Mesendoderm (in vitro differentiated cells): ENCODE results near the gene SDCCAG8.

Experiments
- DNase-seq: peaks from one replicate; pipeline ENCODE4 v3.0.0; 2013
- H2AK5ac ChIP-seq: 2 replicates; pipeline ENCODE4 v1.6.1; 2013; ENCODE audit warnings: low read length, inconsistent platforms
- H2BK120ac ChIP-seq: 2 replicates; pipeline ENCODE4 v1.6.1; 2013; ENCODE audit warnings: low read depth, mild to moderate bottlenecking, low read length, moderate library complexity, mixed read lengths
- H2BK15ac ChIP-seq: replicated peaks from 2 replicates; pipeline ENCODE4 v1.6.1; 2013; ENCODE audit warnings: low read depth, mild to moderate bottlenecking, moderate library complexity
- H2BK5ac ChIP-seq: 2 replicates; pipeline ENCODE4 v1.6.1; 2013; ENCODE audit warnings: low read length, inconsistent platforms
- H3K18ac ChIP-seq: 2 replicates; pipeline ENCODE4 v1.6.1; 2013; ENCODE audit warnings: mild to moderate bottlenecking, low read length, mixed read lengths
- H3K23ac ChIP-seq: one replicate; pipeline ENCODE4 v1.6.1; 2013; ENCODE audit warnings: low read length
- H3K27ac ChIP-seq: 2 replicates; pipeline ENCODE4 v1.5.1; 2013; ENCODE audit warnings: low read depth, mild to moderate bottlenecking, inconsistent platforms, low read length, moderate library complexity
- H3K27me3 ChIP-seq: 2 replicates; pipeline ENCODE4 v1.6.1; 2013; ENCODE audit warnings: low read length, control low read depth, mild to moderate bottlenecking, inconsistent platforms; ENCODE audit not compliant: insufficient read depth, poor library complexity
- H3K36me3 ChIP-seq: 2 replicates; pipeline ENCODE4 v1.6.1; 2013; ENCODE audit warnings: low read length, inconsistent platforms; ENCODE audit not compliant: control insufficient read depth, insufficient read depth
- H3K4ac ChIP-seq: one replicate; pipeline ENCODE4 v1.6.1; 2013; ENCODE audit warnings: low read depth, mild to moderate bottlenecking, low read length, moderate library complexity
- H3K4me1 ChIP-seq: 2 replicates; pipeline ENCODE4 v1.6.1; 2013; ENCODE audit warnings: low read depth, low read length, inconsistent platforms; ENCODE audit not compliant: control insufficient read depth
- H3K4me2 ChIP-seq: 2 replicates; pipeline ENCODE4 v1.6.1; 2013; ENCODE audit warnings: low read length
- H3K4me3 ChIP-seq: 2 replicates; pipeline ENCODE4 v1.5.1; 2013; ENCODE audit warnings: mild to moderate bottlenecking, low read length
- H3K56ac ChIP-seq: one replicate; pipeline ENCODE4 v1.6.1; 2013; ENCODE audit warnings: low read length
- H3K79me1 ChIP-seq: 2 replicates; pipeline ENCODE4 v1.6.1; 2013; ENCODE audit warnings: low read length, inconsistent platforms
- H3K79me2 ChIP-seq: 2 replicates; pipeline ENCODE4 v1.6.1; 2013; ENCODE audit warnings: mild to moderate bottlenecking, low read length; ENCODE audit not compliant: control insufficient read depth, insufficient read depth
- H3K9ac ChIP-seq: 2 replicates; pipeline ENCODE4 v1.6.1; 2013; ENCODE audit warnings: low read length, inconsistent platforms
- H4K5ac ChIP-seq: one replicate; pipeline ENCODE4 v1.6.1; 2013; ENCODE audit warnings: low read length
- H4K8ac ChIP-seq: one replicate; pipeline ENCODE4 v1.6.1; 2013; ENCODE audit warnings: low read depth, mild to moderate bottlenecking, control low read depth, low read length, moderate library complexity
- WGBS: extraction: QIAGEN DNeasy Blood & Tissue Kit; methylation state at CpG from one replicate; pipeline ENCODE4 v1.1.7; 2013; ENCODE audit warnings: low lambda C conversion rate, missing lambda C conversion rate; ENCODE audit not compliant: insufficient coverage; ENCODE audit errors: extremely low coverage; 5-methylcytosine and 5-hydroxymethylcytosine counted together

The SDCCAG8 gene

GRCh38 chr1:243394066-243394465, 138.2 kb downstream of the SDCCAG8 start:
- Histone ChIP-seq H3K79me1 (no peaks in the 10 kb centered on the region), H2AK5ac (no peak overlapping the region), H3K9ac (no peak overlapping the region), H4K5ac (no peak overlapping the region), H3K27ac (no peak overlapping the region), H3K79me2 (no peaks in the 10 kb centered on the region), H2BK120ac (no peak overlapping the region), H2BK5ac (no peak overlapping the region), H3K27me3 (no peaks in the 10 kb centered on the region), H3K4me2 (no peak overlapping the region), H3K4me3 (no peak overlapping the region), H3K56ac (no peak overlapping the region), H3K18ac (no peak overlapping the region), H3K36me3 (no peaks in the 10 kb centered on the region), H3K23ac (no peak overlapping the region), H3K4ac (no peak overlapping the region), H3K4me1 (no peaks in the 10 kb centered on the region), H2BK15ac (no peak overlapping the region), H4K8ac (no peak overlapping the region)
- no peak for DNase-seq
- no CpG with 5 or more reads among the region's 4 CpGs for WGBS

DNA sequence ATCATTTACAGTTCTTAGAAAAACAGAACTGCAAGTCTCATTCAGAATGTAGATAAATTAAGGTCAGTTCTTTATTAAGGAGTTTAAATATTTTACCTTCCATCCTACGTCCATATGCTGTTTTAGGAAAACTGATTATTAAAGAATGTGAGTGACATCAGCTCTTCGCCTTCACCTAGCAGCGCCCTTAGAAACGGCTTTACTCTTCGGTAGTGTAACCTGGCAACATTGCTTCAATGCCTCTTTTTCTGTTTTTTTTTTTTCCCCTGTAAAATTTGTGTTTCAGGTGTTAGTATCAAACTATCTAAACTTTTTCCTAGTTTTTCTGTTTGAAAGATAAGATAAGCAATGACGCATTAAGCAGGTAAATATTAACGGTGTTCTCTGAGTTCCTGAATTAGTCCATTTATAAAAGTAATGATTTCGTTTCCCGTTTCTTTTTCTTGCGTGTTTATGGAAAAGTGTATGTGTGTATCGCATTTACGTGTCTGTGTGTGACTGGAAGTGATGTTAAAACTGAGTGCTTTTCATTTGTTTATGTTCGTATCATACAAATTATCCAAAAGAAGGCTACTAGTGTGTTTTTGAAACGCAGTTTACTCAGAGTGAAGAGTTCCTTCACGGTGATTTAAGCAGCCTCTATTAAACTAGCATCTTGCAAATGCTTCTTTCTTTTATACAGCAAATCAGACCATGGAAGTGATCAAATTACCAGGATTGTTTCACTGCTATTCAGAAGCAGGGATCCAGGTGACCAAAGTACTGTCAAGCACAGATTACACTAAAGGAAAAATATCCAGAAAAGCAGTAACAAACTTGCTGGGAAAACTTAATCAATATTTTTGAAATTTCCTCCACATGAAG, 139.0 kb downstream of the SDCCAG8 start:
- no peak overlapping the region for H3K4me3 ChIP-seq
- DNase-seq = no peak
- no peaks in the 10 kb centered on the region for H3K36me3 ChIP-seq
- H3K79me2 ChIP-seq = no peaks in the 10 kb centered on the region
- no peak overlapping the region for H3K27ac ChIP-seq
- no peak overlapping the region for H3K18ac ChIP-seq
- H3K23ac ChIP-seq = no peak overlapping the region
- no peak overlapping the region for H3K4ac ChIP-seq
- no peak overlapping the region for H4K5ac ChIP-seq
- H2BK15ac ChIP-seq = no peak overlapping the region
- H2BK120ac ChIP-seq = no peak overlapping the region
- H3K4me1 ChIP-seq = no peaks in the 10 kb centered on the region
- no peak overlapping the region for H2BK5ac ChIP-seq
- H3K27me3 ChIP-seq = no peaks in the 10 kb centered on the region
- no peak overlapping the region for H3K9ac ChIP-seq
- H3K56ac ChIP-seq = no peak overlapping the region
- no peak overlapping the region for H3K4me2 ChIP-seq
- WGBS = no CpG with 5 or more reads among the region's 15 CpGs
- no peak overlapping the region for H2AK5ac ChIP-seq
- no peak overlapping the region for H4K8ac ChIP-seq
- no peaks in the 10 kb centered on the region for H3K79me1 ChIP-seq

GRCh38 chr1:243396424-243396823, 140.6 kb downstream of the SDCCAG8 start:
- H3K4me3 ChIP-seq = no peak overlapping the region
- no peaks in the 10 kb centered on the region for H3K79me1 ChIP-seq
- H3K27ac ChIP-seq = no peak overlapping the region
- H3K4me1 ChIP-seq = no peaks in the 10 kb centered on the region
- no peak overlapping the region for H4K5ac ChIP-seq
- no peak overlapping the region for H2BK5ac ChIP-seq
- no peak overlapping the region for H3K56ac ChIP-seq
- no peak overlapping the region for H3K4me2 ChIP-seq
- H4K8ac ChIP-seq = no peak overlapping the region
- no peak overlapping the region for H2AK5ac ChIP-seq
- H2BK120ac ChIP-seq = no peak overlapping the region
- no peak overlapping the region for H2BK15ac ChIP-seq
- no peaks in the 10 kb centered on the region for H3K27me3 ChIP-seq
- no peak overlapping the region for H3K23ac ChIP-seq
- H3K9ac ChIP-seq = no peak overlapping the region
- no peak overlapping the region for H3K18ac ChIP-seq
- H3K79me2 ChIP-seq = no peaks in the 10 kb centered on the region
- H3K36me3 ChIP-seq = no peaks in the 10 kb centered on the region
- DNase-seq = no peak
- H3K4ac ChIP-seq = no peak overlapping the region

DNA sequence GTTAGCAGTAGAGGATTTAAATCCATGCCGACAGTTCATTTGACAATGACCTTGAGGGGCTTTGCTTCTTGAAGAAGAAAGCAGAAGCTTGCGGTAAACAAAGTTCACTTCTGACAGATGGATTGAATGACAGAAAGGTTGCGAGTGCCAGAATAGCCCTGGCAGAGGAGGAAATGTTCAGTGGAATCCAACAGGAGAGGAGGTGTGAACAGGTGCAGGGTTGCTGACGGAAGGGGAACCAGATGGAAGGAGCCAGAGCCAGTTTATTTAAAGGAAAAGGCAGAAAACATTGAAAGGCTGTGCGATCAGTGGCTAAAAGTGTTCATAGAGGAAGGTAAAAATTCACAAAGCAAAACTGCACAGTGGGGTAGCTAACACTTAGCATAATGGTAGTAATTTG, 141.0 kb downstream of the SDCCAG8 start:
- Histone ChIP-seq H2AK5ac (no peak overlapping the region), H3K4me1 (no peaks in the 10 kb centered on the region), H3K56ac (no peak overlapping the region), H3K9ac (no peak overlapping the region), H3K4me2 (no peak overlapping the region), H3K27ac (no peak overlapping the region), H3K4ac (no peak overlapping the region), H3K36me3 (no peaks in the 10 kb centered on the region), H2BK120ac (no peak overlapping the region), H2BK15ac (no peak overlapping the region), H3K4me3 (no peak overlapping the region), H3K79me1 (no peaks in the 10 kb centered on the region), H4K8ac (no peak overlapping the region), H3K79me2 (no peaks in the 10 kb centered on the region), H2BK5ac (no peak overlapping the region), H3K23ac (no peak overlapping the region), H4K5ac (no peak overlapping the region), H3K18ac (no peak overlapping the region), H3K27me3 (no peaks in the 10 kb centered on the region)
- no CpG with 5 or more reads among the region's 5 CpGs for WGBS
- no peak for DNase-seq

GRCh38 chr1:243397613-243398321, 141.9 kb downstream of the SDCCAG8 start:
- Histone ChIP-seq H2AK5ac (no peak overlapping the region), H2BK15ac (no peak overlapping the region), H3K27ac (no peak overlapping the region), H3K79me2 (no peaks in the 10 kb centered on the region), H3K23ac (no peak overlapping the region), H4K5ac (no peak overlapping the region), H3K4me3 (no peak overlapping the region), H3K56ac (no peak overlapping the region), H3K4ac (no peak overlapping the region), H3K79me1 (no peaks in the 10 kb centered on the region), H3K18ac (no peak overlapping the region), H2BK120ac (no peak overlapping the region), H4K8ac (no peak overlapping the region), H2BK5ac (no peak overlapping the region), H3K9ac (no peak overlapping the region), H3K4me1 (no peaks in the 10 kb centered on the region), H3K4me2 (no peak overlapping the region), H3K27me3 (no peaks in the 10 kb centered on the region), H3K36me3 (no peaks in the 10 kb centered on the region)
- no peak for DNase-seq
- WGBS = no CpG with 5 or more reads among the region's 7 CpGs
